Tongue (tissue), 1 donor: ENCODE data around the gene LAMTOR4. TPM values are rescaled to one million over a fixed set of nuclear protein-coding genes. Genes with fewer than 3 reads are reported as not detected.

Experiments
- total RNA-seq: library from RNA; depleted of rRNA; stranded (reverse); fragments of >200 nt; gene quantifications from one replicate; pipeline ENCODE4 v1.2.3, GENCODE V29; 2014

Gene LAMTOR4
- total RNA-seq, 1 donor from 2014 or later: 57.7 TPM

Other genes starting within 250 kb of the LAMTOR4 start
- 22.8 TPM for gene TRIM4, start 229.4 kb upstream of the LAMTOR4 start, total RNA-seq
- gene GJC3, start 219.3 kb upstream of the LAMTOR4 start, total RNA-seq: not detected
- gene AZGP1, start 172.9 kb upstream of the LAMTOR4 start, total RNA-seq: 51.0 TPM
- 51.4 TPM for gene ZKSCAN1, start 133.3 kb upstream of the LAMTOR4 start, total RNA-seq
- gene ZSCAN21, start 99.1 kb upstream of the LAMTOR4 start, total RNA-seq: 18.9 TPM
- 28.0 TPM for gene ZNF3, start 67.2 kb upstream of the LAMTOR4 start, total RNA-seq
- gene COPS6, start 59.9 kb upstream of the LAMTOR4 start, total RNA-seq: 50.4 TPM
- 53.0 TPM for gene MCM7, start 47.5 kb upstream of the LAMTOR4 start, total RNA-seq
- gene AP4M1, start 47.3 kb upstream of the LAMTOR4 start, total RNA-seq: 19.7 TPM
- gene TAF6, start 29.6 kb upstream of the LAMTOR4 start, total RNA-seq: 38.6 TPM
- 24.4 TPM for gene CNPY4, start 29.3 kb upstream of the LAMTOR4 start, total RNA-seq
- 0.82 TPM for gene MBLAC1, start 22.0 kb upstream of the LAMTOR4 start, total RNA-seq
- 4.5 TPM for gene TRAPPC14, start 9.8 kb downstream of the LAMTOR4 start, total RNA-seq
- gene GAL3ST4, start 19.7 kb downstream of the LAMTOR4 start, total RNA-seq: 9.2 TPM
- gene GPC2, start 28.5 kb downstream of the LAMTOR4 start, total RNA-seq: 5.7 TPM
- 0.72 TPM for gene STAG3, start 29.0 kb downstream of the LAMTOR4 start, total RNA-seq
- not detected for gene PVRIG, start 71.0 kb downstream of the LAMTOR4 start, total RNA-seq
- gene SPDYE3, start 158.8 kb downstream of the LAMTOR4 start, total RNA-seq: not detected
- 14.8 TPM for gene PILRB, start 209.2 kb downstream of the LAMTOR4 start, total RNA-seq
- 1.1 TPM for gene PILRA, start 224.6 kb downstream of the LAMTOR4 start, total RNA-seq